HG03066 (cell line): ENCODE results near the gene TSG101.

ENCODE experiments used
- ATAC-seq: cut with Tn5 transposase; IDR thresholded peaks from one replicate; pipeline ENCODE4 v1.9.1; 2021; ENCODE audit warnings: low read depth; ENCODE audit not compliant: unreplicated experiment

Gene TSG101

GRCh38 chr11:18526521-18527296, at the start of gene TSG101:
TSG101 (minus strand) TSS chr11:18526942; CDS start chr11:18526816, 126 bp downstream.
- ATAC-seq, result peak; percentile 98

- no peak for ATAC-seq
Measured at GRCh38 chr11:18575361-18575760, 48.6 kb upstream of the TSG101 start.

- ATAC-seq, result no peak
Measured at GRCh38 chr11:18567081-18567480, 40.3 kb upstream of the TSG101 start.

GRCh38 chr11:18566406-18566805, 39.7 kb upstream of the TSG101 start:
- ATAC-seq, result no peak

- ATAC-seq, result no peak
Measured at GRCh38 chr11:18564149-18564548, 37.4 kb upstream of the TSG101 start.

- ATAC-seq, result no peak
Measured at GRCh38 chr11:18563090-18563730, 36.5 kb upstream of the TSG101 start.

GRCh38 chr11:18548001-18548400, 21.3 kb upstream of the TSG101 start:
- ATAC-seq, result no peak

- ATAC-seq, result peak; percentile 56
Measured at GRCh38 chr11:18540207-18541009, 13.7 kb upstream of the TSG101 start.

GRCh38 chr11:18536209-18536608, 9.5 kb upstream of the TSG101 start:
- ATAC-seq, result no peak

- no peak for ATAC-seq
Measured at GRCh38 chr11:18534245-18534644, 7.5 kb upstream of the TSG101 start.

GRCh38 chr11:18533365-18533764, 6.6 kb upstream of the TSG101 start:
- no peak for ATAC-seq

- ATAC-seq, result no peak
Measured at GRCh38 chr11:18527512-18527911, 770 bp upstream of the TSG101 start.

- ATAC-seq, result no peak
Measured at GRCh38 chr11:18526130-18526520, 617 bp downstream of the TSG101 start.

GRCh38 chr11:18524248-18524647, 2.5 kb downstream of the TSG101 start:
- no peak for ATAC-seq

GRCh38 chr11:18523084-18523483, 3.7 kb downstream of the TSG101 start:
- no peak for ATAC-seq

- ATAC-seq, result no peak
Measured at GRCh38 chr11:18522388-18522787, 4.4 kb downstream of the TSG101 start.

- no peak for ATAC-seq
Measured at GRCh38 chr11:18521122-18521521, 5.6 kb downstream of the TSG101 start.

GRCh38 chr11:18502352-18502751, 24.4 kb downstream of the TSG101 start:
- no peak for ATAC-seq

GRCh38 chr11:18501629-18502028, 25.1 kb downstream of the TSG101 start:
- ATAC-seq, result no peak

GRCh38 chr11:18498039-18498438, 28.7 kb downstream of the TSG101 start:
- no peak for ATAC-seq

- no peak for ATAC-seq
Measured at GRCh38 chr11:18495703-18496102, 31.0 kb downstream of the TSG101 start.
